GM12892 (cell line): Measurements from ENCODE around the gene ATP11B.

Experiments
- POLR2A ChIP-seq: IDR thresholded peaks from 2 replicates; pipeline ENCODE4 v1.6.1; 2011; ENCODE audit warnings: low read depth, low read length, control low read depth
- POLR2AphosphoS5 ChIP-seq: IDR thresholded peaks from 2 replicates; pipeline ENCODE4 v1.6.1; 2011; ENCODE audit warnings: low read depth, low read length, control low read depth

GRCh38 chr3:182909318-182910040 lies 116.2 kb downstream of the ATP11B start:
- TF ChIP-seq POLR2AphosphoS5 = no peak
- no peak for TF ChIP-seq POLR2A
